Thymus (tissue), 11 donors: ENCODE data around the gene PPP2R3B. TPM values are rescaled to one million over a fixed set of nuclear protein-coding genes. Genes with fewer than 3 reads are reported as not detected.

ENCODE experiments used
- DNase-seq, 9 donors: peaks; one replicate each; pipeline ENCODE4 v3.0.0-alpha.2; 2013; ENCODE audit warnings: low spot score in 9 of 9, low read depth in 6 of 9, missing footprints in 1 of 9
- H3K27ac ChIP-seq, 2 donors: one replicate each; pipeline ENCODE4 v1.5.1; 2013; ENCODE audit warnings: control low read depth in 1 of 2, low read depth in 1 of 2, low read length in 1 of 2, mild to moderate bottlenecking in 1 of 2, moderate library complexity in 1 of 2
- H3K27me3 ChIP-seq, 2 donors: one replicate each; pipeline ENCODE4 v1.5.1; 2013; ENCODE audit warnings: low read length in 1 of 2; ENCODE audit not compliant: control insufficient read depth in 2 of 2, insufficient read depth in 1 of 2
- H3K36me3 ChIP-seq, 2 donors: one replicate each; pipeline ENCODE4 v1.5.1; 2013; ENCODE audit warnings: low read length in 1 of 2, mild to moderate bottlenecking in 1 of 2, moderate library complexity in 1 of 2; ENCODE audit not compliant: control insufficient read depth in 2 of 2, insufficient read depth in 2 of 2
- H3K4me1 ChIP-seq, 2 donors: one replicate each; pipeline ENCODE4 v1.5.1; 2013; ENCODE audit warnings: low read length in 2 of 2; ENCODE audit not compliant: control insufficient read depth in 2 of 2, insufficient read depth in 2 of 2
- H3K4me3 ChIP-seq, 2 donors: one replicate each; pipeline ENCODE4 v1.5.1; 2013; ENCODE audit warnings: low read length in 2 of 2, control low read depth in 1 of 2, mild to moderate bottlenecking in 1 of 2
- H3K9me3 ChIP-seq, 2 donors: one replicate each; pipeline ENCODE4 v1.5.1; 2013; ENCODE audit warnings: low read length in 1 of 2, mild to moderate bottlenecking in 1 of 2; ENCODE audit not compliant: control insufficient read depth in 2 of 2, insufficient read depth in 1 of 2
- WGBS: extraction: QIAGEN DNeasy Blood & Tissue Kit; methylation state at CpG from one replicate; pipeline ENCODE4 v1.1.7; 2013; 5-methylcytosine and 5-hydroxymethylcytosine counted together
- polyA plus RNA-seq: library from polyadenylated mRNA; stranded (reverse); fragments of 200-250 nt; gene quantifications from one replicate; pipeline ENCODE4 v1.2.3, GENCODE V29; 2013
- total RNA-seq: library from RNA; stranded (reverse); fragments of 120-200 nt; gene quantifications from one replicate; pipeline ENCODE4 v1.2.4, GENCODE V29; 2013
- donor health status: healthy.

The PPP2R3B gene
- total and polyA plus RNA-seq, 2 donors, result 54.1 to 88.5 TPM

DNA sequence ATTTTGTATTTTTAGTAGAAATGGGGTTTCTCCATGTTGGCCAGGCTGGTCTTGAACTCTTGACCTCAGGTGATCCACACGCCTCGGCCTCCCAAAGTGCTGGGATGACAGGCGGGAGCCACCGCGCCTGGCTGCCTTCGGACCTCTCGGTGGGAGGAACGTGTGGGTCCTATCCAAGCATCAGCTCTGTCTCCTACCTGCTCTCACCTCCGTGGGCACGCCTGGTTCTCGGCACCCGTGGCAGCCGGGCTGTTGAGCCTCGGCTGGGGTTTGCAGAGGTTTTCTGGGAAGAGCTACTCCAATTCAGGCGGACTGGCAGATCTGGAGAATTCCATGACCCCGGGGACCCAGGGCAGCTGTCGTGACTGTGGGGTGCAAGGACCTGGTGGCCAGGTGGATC lies 23.6 kb upstream of the PPP2R3B start:
- 98% methylated on average over 17 of the region's 17 CpGs for WGBS
- H3K9me3 ChIP-seq, result peaks cover 1 to 8% of the 10 kb centered on the region in 2 donors
- peaks cover 7 to 16% of the 10 kb centered on the region in 2 donors for H3K27me3 ChIP-seq
- no peaks in the 10 kb centered on the region for H3K4me1 ChIP-seq
- no peak overlapping the region for H3K4me3 ChIP-seq
- peaks cover 0 to 8% of the 10 kb centered on the region in 2 donors for H3K36me3 ChIP-seq
- no peak overlapping the region for H3K27ac ChIP-seq
- DNase-seq, result no peak

DNA sequence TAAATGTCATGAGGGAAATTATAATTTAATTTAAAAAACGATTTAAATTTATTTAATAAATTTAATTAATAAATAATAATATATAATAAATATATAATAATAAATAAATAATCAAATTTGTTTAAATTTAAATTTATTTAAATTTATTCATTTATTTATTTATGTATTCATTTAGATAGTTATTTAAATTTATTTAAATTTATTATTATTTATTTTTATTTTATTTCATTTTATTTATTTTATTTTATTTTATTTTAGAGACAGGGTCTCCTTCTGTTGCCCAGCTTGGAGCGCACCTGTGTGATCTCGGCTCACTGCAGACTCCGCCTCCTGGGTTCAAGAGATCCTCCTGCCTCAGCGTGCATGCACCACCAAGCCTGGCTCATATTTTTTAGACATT lies 18.4 kb upstream of the PPP2R3B start:
- Histone ChIP-seq H3K4me3 (no peak overlapping the region), H3K27me3 (no peaks in the 10 kb centered on the region), H3K9me3 (peaks cover 0 to 8% of the 10 kb centered on the region in 2 donors), H3K36me3 (peaks cover 0 to 8% of the 10 kb centered on the region in 2 donors), H3K4me1 (no peaks in the 10 kb centered on the region), H3K27ac (no peak overlapping the region)
- WGBS, result 98% methylated on average over 5 of the region's 5 CpGs
- DNase-seq, result no peak

DNA sequence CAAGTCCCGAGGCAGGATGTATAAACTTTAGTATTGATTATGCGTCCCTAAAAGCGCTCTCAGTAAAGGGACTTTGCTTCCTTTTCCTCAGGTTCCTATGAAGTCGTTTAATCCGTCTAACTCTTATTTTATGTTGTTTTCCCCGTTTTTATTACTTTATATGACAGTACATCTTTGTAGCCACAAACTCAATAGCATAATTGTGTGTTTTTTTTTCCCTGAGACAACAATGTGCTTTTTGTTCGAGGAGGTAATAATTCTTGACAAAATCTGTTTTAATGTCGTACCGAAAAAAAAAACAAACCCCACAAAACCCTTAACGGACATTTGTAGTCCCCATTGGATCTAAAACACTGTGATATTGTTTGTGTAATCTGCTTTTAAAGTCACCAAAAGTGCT lies 17.9 kb upstream of the PPP2R3B start:
- Histone ChIP-seq H3K27ac (no peak overlapping the region), H3K27me3 (no peaks in the 10 kb centered on the region), H3K4me3 (no peak overlapping the region), H3K36me3 (peaks cover 0 to 8% of the 10 kb centered on the region in 2 donors), H3K9me3 (peaks cover 0 to 8% of the 10 kb centered on the region in 2 donors), H3K4me1 (no peaks in the 10 kb centered on the region)
- WGBS, result 95% methylated on average over 10 of the region's 10 CpGs
- DNase-seq, result no peak

DNA sequence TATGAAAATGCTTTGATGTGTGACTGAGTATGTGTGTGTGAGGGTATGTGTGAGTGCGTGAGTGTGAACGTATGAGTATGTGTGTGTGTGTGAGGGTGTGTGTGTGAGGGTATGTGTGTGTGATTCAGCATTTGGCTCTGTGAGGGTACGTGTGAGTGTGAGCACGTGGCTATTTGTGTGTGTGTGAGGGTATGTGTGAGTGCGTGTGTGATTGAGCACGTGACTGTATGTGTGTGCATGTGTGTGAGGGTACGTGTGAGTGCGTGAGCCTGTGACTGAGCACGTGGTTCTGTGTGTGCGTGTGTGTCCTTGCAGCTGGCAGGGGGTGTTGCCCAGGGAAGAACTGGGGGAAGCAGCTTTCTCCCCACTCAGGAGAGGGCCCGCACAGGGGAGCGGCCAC lies 16.1 kb upstream of the PPP2R3B start:
- H3K4me3 ChIP-seq, result no peak overlapping the region
- H3K36me3 ChIP-seq, result peaks cover 0 to 8% of the 10 kb centered on the region in 2 donors
- no peak overlapping the region for H3K27ac ChIP-seq
- H3K27me3 ChIP-seq, result no peaks in the 10 kb centered on the region
- no peaks in the 10 kb centered on the region for H3K4me1 ChIP-seq
- DNase-seq, result no peak
- WGBS, result 93% methylated on average over 12 of the region's 12 CpGs
- H3K9me3 ChIP-seq, result peaks cover 0 to 5% of the 10 kb centered on the region in 2 donors

GRCh38 chrX:400258-400657 lies 13.6 kb upstream of the PPP2R3B start:
- H3K27ac ChIP-seq, result no peak overlapping the region
- H3K27me3 ChIP-seq, result no peaks in the 10 kb centered on the region
- DNase-seq, result no peak
- 94% methylated on average over 15 of the region's 15 CpGs for WGBS
- no peaks in the 10 kb centered on the region for H3K36me3 ChIP-seq
- no peak overlapping the region for H3K4me3 ChIP-seq
- no peaks in the 10 kb centered on the region for H3K9me3 ChIP-seq
- no peaks in the 10 kb centered on the region for H3K4me1 ChIP-seq

- Histone ChIP-seq H3K27ac (no peak overlapping the region), H3K27me3 (no peaks in the 10 kb centered on the region), H3K4me3 (no peak overlapping the region), H3K36me3 (no peaks in the 10 kb centered on the region), H3K9me3 (no peaks in the 10 kb centered on the region), H3K4me1 (no peaks in the 10 kb centered on the region)
- 76% methylated on average over 20 of the region's 20 CpGs for WGBS
- no peak for DNase-seq
Observed at GRCh38 chrX:397575-397974, 10.9 kb upstream of the PPP2R3B start.

GRCh38 chrX:394830-395229 lies 8.1 kb upstream of the PPP2R3B start:
- no peaks in the 10 kb centered on the region for H3K9me3 ChIP-seq
- no peaks in the 10 kb centered on the region for H3K36me3 ChIP-seq
- H3K27ac ChIP-seq, result no peak overlapping the region
- no peaks in the 10 kb centered on the region for H3K4me1 ChIP-seq
- 99% methylated on average over 7 of the region's 7 CpGs for WGBS
- H3K4me3 ChIP-seq, result no peak overlapping the region
- H3K27me3 ChIP-seq, result no peaks in the 10 kb centered on the region
- DNase-seq, result no peak

DNA sequence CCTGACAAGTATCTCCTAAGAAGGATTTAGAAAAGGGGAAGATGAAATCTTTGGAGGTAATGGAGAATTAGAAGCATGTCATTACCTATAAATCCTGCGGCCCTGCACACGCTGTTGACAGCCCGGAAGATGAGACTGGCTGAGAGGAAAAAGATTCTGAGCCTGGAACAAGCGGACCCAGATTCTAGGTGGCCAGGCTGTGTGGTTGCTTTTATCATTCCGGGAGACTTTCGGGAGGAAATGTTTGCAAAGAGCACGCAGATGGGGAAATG lies 5.8 kb upstream of the PPP2R3B start:
- Histone ChIP-seq H3K9me3 (no peaks in the 10 kb centered on the region), H3K27ac (no peak overlapping the region), H3K4me3 (no peak overlapping the region), H3K36me3 (no peaks in the 10 kb centered on the region), H3K4me1 (peaks cover 0 to 4% of the 10 kb centered on the region in 2 donors), H3K27me3 (no peaks in the 10 kb centered on the region)
- no peak for DNase-seq
- 97% methylated on average over 7 of the region's 7 CpGs for WGBS

DNA sequence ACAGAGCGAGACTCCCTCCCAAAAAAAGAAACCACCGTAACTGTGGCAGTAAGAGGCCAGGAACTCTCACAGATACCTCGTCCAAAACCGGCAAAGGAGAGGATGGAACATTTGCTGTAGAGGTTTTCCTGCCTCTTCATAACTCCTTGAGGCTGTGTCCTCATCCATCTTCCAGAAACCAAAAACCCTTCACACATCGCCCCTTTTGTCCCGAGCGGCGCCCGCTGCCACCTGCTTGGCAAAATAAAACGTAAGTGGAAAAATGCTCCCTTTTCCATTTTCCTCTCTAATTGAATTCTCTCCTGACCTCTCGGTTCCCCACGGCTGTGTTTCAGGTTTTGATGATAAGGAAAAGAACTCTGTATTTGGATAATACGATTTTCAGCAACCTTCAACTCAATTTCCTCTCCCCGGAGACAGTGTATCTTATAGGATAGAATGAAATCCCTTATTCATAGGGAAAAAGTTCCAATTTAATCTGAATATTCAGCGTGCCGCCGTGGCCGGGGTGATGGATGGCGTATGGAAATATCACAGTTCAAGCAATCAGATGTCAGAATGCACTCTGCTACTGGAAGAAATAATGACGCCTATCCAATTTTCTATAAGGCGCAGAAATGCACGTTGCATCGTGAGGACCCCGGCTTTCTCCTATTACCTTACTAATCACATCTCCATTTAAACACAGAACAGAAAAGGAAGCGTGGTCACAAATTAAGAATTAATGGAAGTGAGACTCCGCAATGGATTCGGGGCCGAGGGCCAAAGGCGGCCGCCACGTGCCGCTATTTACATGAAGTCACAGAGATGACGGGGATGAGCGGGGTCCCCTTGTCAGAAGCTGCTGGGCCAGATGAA lies 5.2 kb upstream of the PPP2R3B start:
- WGBS, result 94% methylated on average over 34 of the region's 34 CpGs
- Histone ChIP-seq H3K27ac (no peak overlapping the region), H3K9me3 (no peaks in the 10 kb centered on the region), H3K27me3 (no peaks in the 10 kb centered on the region), H3K4me1 (peaks cover 0 to 5% of the 10 kb centered on the region in 2 donors), H3K4me3 (no peak overlapping the region), H3K36me3 (no peaks in the 10 kb centered on the region)
- no peak for DNase-seq
